D721Med (cell line): ENCODE results near the gene CFTR.

Experiments
- DNase-seq: peaks from one replicate; pipeline ENCODE4 v3.0.0; 2011; ENCODE audit warnings: low spot score; ENCODE audit not compliant: insufficient read length
- FAIRE-seq: peaks from 2 replicates; lab custom pipeline; 2011; peaks lifted over from hg19 to GRCh38; lab: Jason Lieb, UNC
- CTCF ChIP-seq: IDR thresholded peaks from 2 replicates; pipeline ENCODE4 v1.5.1; 2012; ENCODE audit warnings: mild to moderate bottlenecking, control low read depth; ENCODE audit not compliant: insufficient read depth; ENCODE audit errors: missing control alignments

The CFTR gene

DNA sequence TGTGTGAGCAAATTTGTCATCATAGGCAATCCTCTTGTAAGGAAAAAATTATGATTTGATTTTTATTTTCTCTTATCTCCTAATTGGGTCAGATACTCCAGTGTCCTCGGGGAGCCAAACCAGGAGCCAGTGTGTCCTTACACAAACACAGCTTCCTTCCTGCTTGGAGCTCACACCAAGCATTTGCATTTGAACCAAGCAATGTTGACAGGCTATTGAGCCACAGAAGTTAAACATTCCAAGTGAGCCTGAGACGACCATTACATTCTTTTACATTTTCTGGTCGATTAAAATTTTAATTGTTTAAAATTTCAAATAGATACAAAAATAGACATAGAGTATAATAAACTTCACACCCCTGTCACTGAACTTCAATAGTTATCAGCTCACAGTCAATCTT is 194.8 kb downstream of the CFTR start:
- no peak for DNase-seq
- no peak for FAIRE-seq
- TF ChIP-seq CTCF: no peak

DNA sequence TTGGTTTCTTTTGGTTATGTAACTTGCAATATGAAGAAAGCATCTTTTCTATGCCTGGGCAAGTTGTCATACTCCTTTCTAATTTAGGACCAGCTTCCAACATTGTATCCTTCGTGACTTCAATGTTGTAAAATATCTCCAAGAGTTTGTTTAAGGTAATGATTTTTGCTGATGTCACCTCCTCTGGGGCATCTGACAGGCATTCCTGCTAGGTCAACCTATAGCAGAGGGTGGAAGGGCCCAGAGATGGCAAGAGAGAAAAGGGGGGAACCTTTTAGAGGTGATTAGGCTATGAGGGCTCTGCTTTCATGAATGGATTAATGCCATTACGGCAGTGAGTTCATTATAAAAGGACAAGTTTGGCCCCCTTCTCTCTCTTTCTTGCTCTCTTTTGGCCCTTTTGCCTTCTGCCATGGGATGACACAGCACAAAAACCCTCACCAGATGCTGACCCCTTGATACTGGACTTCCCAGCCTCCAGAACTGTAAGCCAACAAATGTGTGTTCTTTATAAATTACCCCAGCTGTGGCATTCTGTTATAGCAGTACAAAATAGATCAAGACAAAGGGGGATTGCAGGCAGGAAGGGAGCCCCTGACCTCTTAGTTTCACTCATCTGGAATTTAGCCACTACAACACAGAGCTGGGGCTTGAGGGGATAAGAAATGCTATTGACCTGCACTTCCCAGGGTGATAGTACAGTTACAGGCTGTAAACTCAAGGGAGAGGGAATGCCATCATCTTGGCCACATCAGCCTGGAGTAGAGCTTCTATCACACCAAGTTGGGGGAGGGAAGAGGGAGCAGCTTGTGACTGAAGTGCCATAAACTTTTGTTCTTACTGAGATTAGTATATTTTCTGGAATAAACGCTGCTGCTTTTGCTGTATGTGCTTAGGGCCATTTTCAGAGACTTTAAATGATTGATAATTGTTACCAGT is 195.9 kb downstream of the CFTR start:
- DNase-seq (no peak), FAIRE-seq (no peak)
- TF ChIP-seq CTCF: no peak

DNA sequence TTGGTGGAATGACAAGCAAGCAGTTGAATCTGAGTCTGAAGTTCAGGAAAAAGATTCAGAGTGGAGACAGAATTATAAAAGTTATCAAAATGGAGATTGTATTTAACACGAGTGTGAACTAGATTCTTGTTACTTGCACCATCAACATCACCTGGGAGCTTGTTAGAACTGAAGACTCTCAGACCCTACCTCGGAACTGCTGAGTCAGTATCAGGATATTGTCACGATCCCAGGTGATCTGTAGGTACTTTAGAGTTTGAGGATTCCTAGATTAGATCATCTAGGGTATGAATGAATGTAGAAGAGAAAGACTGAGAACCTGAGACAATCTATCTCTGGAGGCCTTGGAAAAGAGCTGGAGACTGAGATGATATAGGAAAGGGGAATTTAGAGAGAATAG is 199.3 kb downstream of the CFTR start:
- no peak for TF ChIP-seq CTCF
- DNase-seq: no peak
- no peak for FAIRE-seq

DNA sequence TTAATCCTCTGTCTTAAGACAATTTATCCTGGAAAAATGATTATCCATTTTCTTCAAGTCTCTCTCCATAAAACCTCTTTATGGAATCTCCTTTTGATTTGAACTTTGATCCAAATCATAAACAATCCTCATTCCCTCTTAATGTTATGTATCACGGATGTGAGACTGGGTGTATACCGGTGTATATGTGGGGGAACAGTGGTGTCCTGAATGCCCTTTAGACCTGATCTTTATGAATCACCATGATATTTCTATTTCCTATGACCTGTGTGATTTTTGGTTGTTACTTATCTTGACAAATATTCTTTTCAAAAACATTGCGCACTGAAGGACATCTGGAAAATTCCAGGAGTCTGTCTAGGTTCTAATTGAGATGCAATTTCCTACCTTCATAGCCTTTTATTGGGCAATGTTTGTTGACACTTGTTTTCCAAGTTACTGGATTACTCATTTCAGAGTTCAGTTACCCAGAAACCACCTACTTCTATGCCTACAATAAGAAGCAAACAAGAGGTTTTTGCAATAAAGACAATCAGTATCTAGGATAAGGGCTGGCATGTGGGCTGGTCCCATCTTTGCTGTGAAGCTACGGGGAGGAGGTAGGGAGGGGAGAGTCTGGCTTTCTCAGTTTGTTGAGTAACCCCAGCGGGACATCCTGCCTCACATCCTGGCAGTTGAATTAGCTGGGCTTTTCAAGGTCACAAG is 203.0 kb downstream of the CFTR start:
- TF ChIP-seq CTCF: no peak
- DNase-seq: no peak
- FAIRE-seq: no peak

GRCh38 chr7:117683430-117684175 is 203.8 kb downstream of the CFTR start:
- DNase-seq: no peak
- TF ChIP-seq CTCF: no peak
- no peak for FAIRE-seq

DNA sequence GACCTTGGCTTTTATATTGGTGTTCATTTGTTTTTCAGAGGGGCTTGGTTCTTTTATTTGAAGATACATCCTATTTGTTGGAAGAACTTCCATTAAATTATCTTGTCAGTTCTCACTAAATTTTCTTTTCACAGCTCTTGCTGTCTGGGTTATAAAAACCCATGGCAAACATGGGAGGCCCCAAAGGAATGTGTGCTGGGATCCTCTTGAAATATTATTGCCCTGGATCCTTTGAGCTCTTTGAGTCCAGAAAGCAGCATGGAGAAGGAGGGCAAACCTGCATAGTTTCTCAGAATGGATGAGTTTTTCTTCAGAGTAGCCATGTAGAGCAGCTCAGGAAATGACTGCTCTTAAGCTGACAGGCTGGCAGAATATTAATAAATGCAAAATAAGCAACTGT is 206.0 kb downstream of the CFTR start:
- FAIRE-seq (no peak), DNase-seq (no peak)
- no peak for TF ChIP-seq CTCF
